ENCODE results near the gene UQCC5. TPM values are rescaled to one million over a fixed set of nuclear protein-coding genes. Genes with fewer than 3 reads are reported as not detected.

UQCC5 gene
- total RNA-seq, 1 donor from 2014 or later, result 13.7 TPM

- H3K4me3 Mint-ChIP-seq (ENCODE audit: unreplicated experiment), result no peak overlapping the region
- no peaks in the 10 kb centered on the region for H3K36me3 Mint-ChIP-seq (ENCODE audit: unreplicated experiment)
- H3K27ac Mint-ChIP-seq (ENCODE audit: unreplicated experiment), result no peak overlapping the region
- H3K27me3 Mint-ChIP-seq (ENCODE audit: unreplicated experiment), result peaks cover 11% of the 10 kb centered on the region
- no peak for TF ChIP-seq CTCF (IDR thresholded peaks at IDR 0.05; ENCODE audit: partially characterized antibody, unreplicated experiment)
- DNase-seq, result no peak
- H3K9me3 Mint-ChIP-seq (ENCODE audit: unreplicated experiment), result peaks cover 7% of the 10 kb centered on the region
- peaks cover 7% of the 10 kb centered on the region for H3K4me1 Mint-ChIP-seq (ENCODE audit: low read depth, unreplicated experiment)
These were observed 26.6 kb upstream of the UQCC5 start for GRCh38 chr3:52509753-52510328.

GRCh38 chr3:52511509-52511908, 24.9 kb upstream of the UQCC5 start:
- Mint-ChIP-seq H3K4me3 (ENCODE audit: unreplicated experiment) (no peak overlapping the region), H3K27ac (ENCODE audit: unreplicated experiment) (no peak overlapping the region), H3K36me3 (ENCODE audit: unreplicated experiment) (no peaks in the 10 kb centered on the region), H3K27me3 (ENCODE audit: unreplicated experiment) (peaks cover 15% of the 10 kb centered on the region), H3K9me3 (ENCODE audit: unreplicated experiment) (peaks cover 10% of the 10 kb centered on the region), H3K4me1 (ENCODE audit: low read depth, unreplicated experiment) (peaks cover 11% of the 10 kb centered on the region)
- no peak for TF ChIP-seq CTCF (IDR thresholded peaks at IDR 0.05; ENCODE audit: partially characterized antibody, unreplicated experiment)
- DNase-seq, result no peak

- Mint-ChIP-seq H3K4me1 (ENCODE audit: low read depth, unreplicated experiment) (peaks cover 11% of the 10 kb centered on the region), H3K9me3 (ENCODE audit: unreplicated experiment) (peaks cover 8% of the 10 kb centered on the region), H3K4me3 (ENCODE audit: unreplicated experiment) (no peak overlapping the region), H3K27me3 (ENCODE audit: unreplicated experiment) (peaks cover 13% of the 10 kb centered on the region), H3K36me3 (ENCODE audit: unreplicated experiment) (no peaks in the 10 kb centered on the region), H3K27ac (ENCODE audit: unreplicated experiment) (no peak overlapping the region)
- no peak for TF ChIP-seq CTCF (IDR thresholded peaks at IDR 0.05; ENCODE audit: partially characterized antibody, unreplicated experiment)
- DNase-seq, result no peak
These were observed 24.3 kb upstream of the UQCC5 start for GRCh38 chr3:52512105-52512504.

GRCh38 chr3:52512727-52513126, 23.7 kb upstream of the UQCC5 start:
- TF ChIP-seq CTCF (IDR thresholded peaks at IDR 0.05; ENCODE audit: partially characterized antibody, unreplicated experiment), result no peak
- peaks cover 11% of the 10 kb centered on the region for H3K4me1 Mint-ChIP-seq (ENCODE audit: low read depth, unreplicated experiment)
- DNase-seq, result no peak
- H3K27ac Mint-ChIP-seq (ENCODE audit: unreplicated experiment), result no peak overlapping the region
- no peaks in the 10 kb centered on the region for H3K36me3 Mint-ChIP-seq (ENCODE audit: unreplicated experiment)
- no peak overlapping the region for H3K4me3 Mint-ChIP-seq (ENCODE audit: unreplicated experiment)
- H3K27me3 Mint-ChIP-seq (ENCODE audit: unreplicated experiment), result peaks cover 9% of the 10 kb centered on the region
- peaks cover 5% of the 10 kb centered on the region for H3K9me3 Mint-ChIP-seq (ENCODE audit: unreplicated experiment)

GRCh38 chr3:52513281-52513680, 23.1 kb upstream of the UQCC5 start:
- Mint-ChIP-seq H3K9me3 (ENCODE audit: unreplicated experiment) (peaks cover 5% of the 10 kb centered on the region), H3K4me1 (ENCODE audit: low read depth, unreplicated experiment) (peaks cover 11% of the 10 kb centered on the region), H3K36me3 (ENCODE audit: unreplicated experiment) (no peaks in the 10 kb centered on the region), H3K27ac (ENCODE audit: unreplicated experiment) (no peak overlapping the region), H3K27me3 (ENCODE audit: unreplicated experiment) (peaks cover 9% of the 10 kb centered on the region), H3K4me3 (ENCODE audit: unreplicated experiment) (no peak overlapping the region)
- no peak for DNase-seq
- TF ChIP-seq CTCF (IDR thresholded peaks at IDR 0.05; ENCODE audit: partially characterized antibody, unreplicated experiment), result no peak
